HG03103 (cell line): ENCODE data around the gene TRIP10.
A peak's percentile ranks its signal among the peaks of the same experiment; 100 is the strongest.

Source experiments
- ATAC-seq: cut with Tn5 transposase; IDR thresholded peaks from one replicate; pipeline ENCODE4 v1.9.1; 2021; ENCODE audit warnings: low read depth; ENCODE audit not compliant: unreplicated experiment

The TRIP10 gene

GRCh38 chr19:6724631-6725492 is 14.6 kb upstream of the TRIP10 start:
- ATAC-seq: no peak

- ATAC-seq: no peak
Observed at GRCh38 chr19:6725513-6726231, 13.8 kb upstream of the TRIP10 start.

GRCh38 chr19:6728346-6728745 is 11.1 kb upstream of the TRIP10 start:
- no peak for ATAC-seq

- no peak for ATAC-seq
Observed at GRCh38 chr19:6729573-6730152, 9.8 kb upstream of the TRIP10 start.

GRCh38 chr19:6730153-6730804 is 9.2 kb upstream of the TRIP10 start:
- ATAC-seq: no peak

- no peak for ATAC-seq
Observed at GRCh38 chr19:6730941-6731670, 8.4 kb upstream of the TRIP10 start.

- ATAC-seq: no peak
Observed at GRCh38 chr19:6731822-6732221, 7.7 kb upstream of the TRIP10 start.

GRCh38 chr19:6732803-6733337 is 6.6 kb upstream of the TRIP10 start:
- no peak for ATAC-seq

GRCh38 chr19:6733338-6734095 is 6.0 kb upstream of the TRIP10 start:
- ATAC-seq: no peak

- ATAC-seq: no peak
Observed at GRCh38 chr19:6734096-6734696, 5.3 kb upstream of the TRIP10 start.

GRCh38 chr19:6735181-6735911 is 4.1 kb upstream of the TRIP10 start:
- no peak for ATAC-seq

GRCh38 chr19:6736169-6736916 is 3.1 kb upstream of the TRIP10 start:
- ATAC-seq: no peak

GRCh38 chr19:6736917-6737283 is 2.6 kb upstream of the TRIP10 start:
- no peak for ATAC-seq

- peak; percentile 55 for ATAC-seq
Observed at GRCh38 chr19:6737284-6737872, 2.1 kb upstream of the TRIP10 start, which contains the start of gene GPR108. GPR108 (minus strand) TSS chr19:6737580; CDS start chr19:6737576, 4 bp downstream.

GRCh38 chr19:6737873-6738786 is 1.4 kb upstream of the TRIP10 start:
- no peak for ATAC-seq

GRCh38 chr19:6738787-6739389 is 592 bp upstream of the TRIP10 start:
- ATAC-seq: no peak
